ENCODE data around the gene DISC1. TPM values are rescaled to one million over a fixed set of nuclear protein-coding genes. Genes with fewer than 3 reads are reported as not detected.

Gene DISC1
- total RNA-seq, 3 donors from 2014 or later: 12.1 to 18.9 (median 12.4) TPM

DNA sequence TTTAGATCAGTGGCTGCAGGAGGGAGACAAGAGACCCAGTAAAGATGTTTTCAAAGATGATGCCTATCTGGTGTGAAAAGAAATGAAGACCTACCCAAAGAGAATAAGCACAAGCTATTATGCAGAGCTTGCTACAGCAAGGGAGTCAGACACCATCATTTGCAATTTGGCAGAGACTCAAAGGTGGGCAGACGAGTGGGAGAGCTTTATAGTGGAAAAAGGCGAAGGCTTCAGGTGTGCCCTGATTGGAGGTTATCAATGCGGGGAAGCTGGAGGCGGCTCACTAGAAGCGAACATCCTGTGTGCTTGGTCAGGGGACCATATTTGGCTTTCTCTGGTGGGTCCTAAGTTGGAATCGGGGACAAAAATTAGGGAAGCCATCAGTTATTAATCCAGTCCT, 183.8 kb downstream of the DISC1 start:
- H3K36me3 ChIP-seq: no peaks in the 10 kb centered on the region
- intact Hi-C loops (cut with DNase I; ENCODE audit: low total_unique reads): no loop called here
- no peak overlapping the region for H3K27ac ChIP-seq
- H3K27me3 ChIP-seq: no peaks in the 10 kb centered on the region
- no peaks in the 10 kb centered on the region for H3K9me3 ChIP-seq
- no peak overlapping the region for H3K4me3 ChIP-seq
- no peak for TF ChIP-seq POLR2AphosphoS5 (IDR thresholded peaks at IDR 0.05)
- TF ChIP-seq, protein P1, sequence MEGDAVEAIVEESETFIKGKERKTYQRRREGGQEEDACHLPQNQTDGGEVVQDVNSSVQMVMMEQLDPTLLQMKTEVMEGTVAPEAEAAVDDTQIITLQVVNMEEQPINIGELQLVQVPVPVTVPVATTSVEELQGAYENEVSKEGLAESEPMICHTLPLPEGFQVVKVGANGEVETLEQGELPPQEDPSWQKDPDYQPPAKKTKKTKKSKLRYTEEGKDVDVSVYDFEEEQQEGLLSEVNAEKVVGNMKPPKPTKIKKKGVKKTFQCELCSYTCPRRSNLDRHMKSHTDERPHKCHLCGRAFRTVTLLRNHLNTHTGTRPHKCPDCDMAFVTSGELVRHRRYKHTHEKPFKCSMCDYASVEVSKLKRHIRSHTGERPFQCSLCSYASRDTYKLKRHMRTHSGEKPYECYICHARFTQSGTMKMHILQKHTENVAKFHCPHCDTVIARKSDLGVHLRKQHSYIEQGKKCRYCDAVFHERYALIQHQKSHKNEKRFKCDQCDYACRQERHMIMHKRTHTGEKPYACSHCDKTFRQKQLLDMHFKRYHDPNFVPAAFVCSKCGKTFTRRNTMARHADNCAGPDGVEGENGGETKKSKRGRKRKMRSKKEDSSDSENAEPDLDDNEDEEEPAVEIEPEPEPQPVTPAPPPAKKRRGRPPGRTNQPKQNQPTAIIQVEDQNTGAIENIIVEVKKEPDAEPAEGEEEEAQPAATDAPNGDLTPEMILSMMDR (IDR thresholded peaks at IDR 0.05): no peak
- no peak for TF ChIP-seq POLR2A (IDR thresholded peaks at IDR 0.05)
- H3K4me1 ChIP-seq: no peaks in the 10 kb centered on the region
- DNase-seq (ENCODE audit: low spot score in 2 of 2): no peak

DNA sequence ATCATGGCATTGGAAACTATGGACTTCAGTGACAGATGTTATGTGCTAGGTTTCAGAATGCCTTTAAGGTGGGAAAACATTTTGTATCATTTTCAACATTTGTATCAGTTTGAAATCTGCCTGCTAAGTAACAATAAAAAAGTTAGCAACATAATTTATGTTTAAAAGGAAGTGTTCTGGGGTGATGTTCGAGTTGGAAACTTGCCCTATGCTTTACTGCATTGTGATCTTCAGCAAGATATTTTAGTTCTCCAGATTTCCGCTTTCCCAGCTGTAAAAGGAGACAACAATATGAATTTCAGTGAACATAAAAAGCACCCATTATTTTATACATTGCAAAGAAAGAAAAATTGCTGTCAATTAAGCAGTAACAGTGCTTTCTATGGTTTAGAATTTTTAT, 187.4 kb downstream of the DISC1 start:
- Histone ChIP-seq H3K9me3 (no peaks in the 10 kb centered on the region), H3K27ac (no peak overlapping the region), H3K4me3 (no peak overlapping the region), H3K4me1 (no peaks in the 10 kb centered on the region), H3K36me3 (no peaks in the 10 kb centered on the region), H3K27me3 (no peaks in the 10 kb centered on the region)
- no peak for DNase-seq (ENCODE audit: low spot score in 2 of 2)
- intact Hi-C loops (cut with DNase I; ENCODE audit: low total_unique reads): no loop called here
- TF ChIP-seq POLR2A (IDR thresholded peaks at IDR 0.05) (no peak), POLR2AphosphoS5 (IDR thresholded peaks at IDR 0.05) (no peak)
- TF ChIP-seq, protein P1 (IDR thresholded peaks at IDR 0.05): no peak

DNA sequence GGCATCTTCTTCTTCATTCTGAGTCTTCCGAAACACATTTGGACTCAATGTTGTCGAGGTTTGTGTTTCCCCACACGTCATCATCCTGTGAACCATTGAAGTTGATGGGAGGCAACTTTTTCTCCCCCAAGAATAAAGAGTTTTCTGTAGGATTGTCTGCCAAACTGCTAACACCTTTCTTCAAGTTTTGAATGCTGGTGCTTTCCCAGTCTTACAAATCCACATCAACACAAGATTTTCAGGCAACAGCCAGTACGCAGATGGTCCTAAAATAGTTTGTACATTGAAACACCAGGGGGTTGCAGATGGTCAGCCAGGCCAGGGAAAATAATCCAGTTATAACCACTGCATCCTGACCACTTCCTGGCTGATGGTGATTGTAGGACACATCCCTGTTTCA, 187.9 kb downstream of the DISC1 start:
- DNase-seq (ENCODE audit: low spot score in 2 of 2): no peak
- Histone ChIP-seq H3K4me3 (no peak overlapping the region), H3K36me3 (no peaks in the 10 kb centered on the region), H3K27me3 (no peaks in the 10 kb centered on the region), H3K9me3 (no peaks in the 10 kb centered on the region), H3K27ac (no peak overlapping the region), H3K4me1 (no peaks in the 10 kb centered on the region)
- TF ChIP-seq, protein P1 (IDR thresholded peaks at IDR 0.05): no peak
- TF ChIP-seq POLR2A (IDR thresholded peaks at IDR 0.05) (no peak), POLR2AphosphoS5 (IDR thresholded peaks at IDR 0.05) (no peak)
- intact Hi-C loops (cut with DNase I; ENCODE audit: low total_unique reads): no loop called here

DNA sequence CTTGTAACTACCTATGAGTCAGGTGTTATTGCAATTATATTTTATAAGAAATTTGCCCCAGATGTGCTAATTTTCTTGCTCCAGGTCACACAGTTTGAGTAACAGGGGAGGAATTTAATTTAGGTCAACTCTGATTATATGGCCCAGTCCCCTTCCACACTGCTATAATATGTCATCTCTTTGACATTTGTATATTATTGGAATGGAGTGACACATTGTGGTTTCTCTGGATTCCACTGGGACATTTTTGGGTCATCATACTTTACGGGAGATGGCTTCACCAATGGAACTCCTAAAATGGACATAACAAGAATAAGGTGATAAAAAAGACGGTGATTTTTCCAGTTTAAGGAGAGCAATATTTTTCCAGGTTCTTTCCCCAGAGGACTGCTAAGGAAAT, 191.2 kb downstream of the DISC1 start:
- TF ChIP-seq, protein P1 (IDR thresholded peaks at IDR 0.05): no peak
- TF ChIP-seq POLR2A (IDR thresholded peaks at IDR 0.05): no peak
- no peak for TF ChIP-seq POLR2AphosphoS5 (IDR thresholded peaks at IDR 0.05)
- Histone ChIP-seq H3K9me3 (no peaks in the 10 kb centered on the region), H3K36me3 (no peaks in the 10 kb centered on the region), H3K27ac (no peak overlapping the region), H3K27me3 (no peaks in the 10 kb centered on the region), H3K4me1 (no peaks in the 10 kb centered on the region), H3K4me3 (no peak overlapping the region)
- DNase-seq (ENCODE audit: low spot score in 2 of 2): no peak
- intact Hi-C loops (cut with DNase I; ENCODE audit: low total_unique reads): no loop called here

DNA sequence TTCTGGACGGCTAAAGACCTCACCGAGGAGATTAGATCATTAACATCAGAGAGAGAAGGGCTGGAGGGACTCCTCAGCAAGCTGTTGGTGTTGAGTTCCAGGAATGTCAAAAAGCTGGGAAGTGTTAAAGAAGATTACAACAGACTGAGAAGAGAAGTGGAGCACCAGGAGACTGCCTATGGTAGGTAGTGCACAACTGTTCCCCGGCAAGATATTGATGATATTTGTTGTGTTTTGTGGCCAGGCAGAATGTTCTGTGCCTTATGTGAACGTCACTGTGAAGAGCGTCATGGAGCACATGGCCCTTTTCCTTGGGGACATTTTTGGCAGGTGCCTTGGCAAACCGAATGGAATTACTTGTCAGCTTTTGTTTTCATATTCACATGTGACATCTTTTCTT, 191.7 kb downstream of the DISC1 start:
- Histone ChIP-seq H3K36me3 (no peaks in the 10 kb centered on the region), H3K27me3 (no peaks in the 10 kb centered on the region), H3K27ac (no peak overlapping the region), H3K9me3 (no peaks in the 10 kb centered on the region), H3K4me1 (no peaks in the 10 kb centered on the region), H3K4me3 (no peak overlapping the region)
- no peak for DNase-seq (ENCODE audit: low spot score in 2 of 2)
- TF ChIP-seq POLR2A (IDR thresholded peaks at IDR 0.05) (no peak), POLR2AphosphoS5 (IDR thresholded peaks at IDR 0.05) (no peak)
- TF ChIP-seq, protein P1 (IDR thresholded peaks at IDR 0.05): no peak
- intact Hi-C loops (cut with DNase I; ENCODE audit: low total_unique reads): no loop called here
